ENCODE measurements around the gene FBXW9. TPM values are rescaled to one million over a fixed set of nuclear protein-coding genes. Genes with fewer than 3 reads are reported as not detected.
"Not testable (repeated sequence)": the region's sequence is repeated elsewhere in the genome, so short reads cannot be mapped to it uniquely, and the experiment has no call there.

The FBXW9 gene
- total RNA-seq, 1 experiment from 2014 or later: 15.4 TPM

DNA sequence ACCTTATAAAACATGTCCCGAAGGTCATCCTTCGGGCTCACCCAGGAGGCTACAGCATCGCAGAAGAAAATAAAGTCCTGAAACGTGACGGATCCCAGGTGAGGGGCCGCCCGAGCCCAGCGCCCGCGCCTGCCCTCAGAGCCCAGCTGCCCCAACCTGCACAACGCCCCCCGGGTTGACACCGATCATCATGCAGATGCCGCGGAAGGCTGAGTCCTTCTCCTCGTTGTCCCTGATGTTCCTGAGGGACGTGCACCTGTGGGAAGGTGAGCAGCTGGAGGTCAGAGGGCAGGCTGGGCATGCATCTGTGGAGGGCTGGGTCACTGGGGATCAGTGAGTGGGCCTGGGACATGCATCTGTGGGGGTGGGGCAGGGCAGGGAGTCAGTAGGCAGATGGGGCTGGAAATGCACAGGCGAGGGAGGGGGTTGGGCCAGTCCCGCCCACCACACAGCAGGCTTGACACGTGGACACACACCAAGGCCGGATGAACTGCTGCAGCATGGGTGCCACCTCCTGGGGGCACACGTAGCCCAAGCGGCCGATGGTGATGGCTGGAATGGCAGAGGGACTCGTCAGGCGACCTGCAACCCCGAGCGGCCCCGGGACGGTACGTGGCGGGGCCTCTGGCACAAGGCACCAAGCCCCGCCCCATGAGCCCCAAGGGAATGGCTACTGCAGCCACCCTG, 5.3 kb upstream of the FBXW9 start:
- ChIA-PET CTCF (no interaction called here), POLR2A (ENCODE audit: low non-redundant PET) (interaction anchor here (0.5 kb wide), 1 partner anchor 242 kb away, joined by 14 read pairs; no protein-coding TSS in a partner anchor)
- no TSS peak for BruUV-seq (replicated peaks)
- DNase-seq (ENCODE audit: low spot score): no peak
- H3K36me3 ChIP-seq (ENCODE audit: insufficient read depth, low read length, poor library complexity, severe bottlenecking): peaks cover 74% of the 10 kb centered on the region
- TF ChIP-seq, protein P1, sequence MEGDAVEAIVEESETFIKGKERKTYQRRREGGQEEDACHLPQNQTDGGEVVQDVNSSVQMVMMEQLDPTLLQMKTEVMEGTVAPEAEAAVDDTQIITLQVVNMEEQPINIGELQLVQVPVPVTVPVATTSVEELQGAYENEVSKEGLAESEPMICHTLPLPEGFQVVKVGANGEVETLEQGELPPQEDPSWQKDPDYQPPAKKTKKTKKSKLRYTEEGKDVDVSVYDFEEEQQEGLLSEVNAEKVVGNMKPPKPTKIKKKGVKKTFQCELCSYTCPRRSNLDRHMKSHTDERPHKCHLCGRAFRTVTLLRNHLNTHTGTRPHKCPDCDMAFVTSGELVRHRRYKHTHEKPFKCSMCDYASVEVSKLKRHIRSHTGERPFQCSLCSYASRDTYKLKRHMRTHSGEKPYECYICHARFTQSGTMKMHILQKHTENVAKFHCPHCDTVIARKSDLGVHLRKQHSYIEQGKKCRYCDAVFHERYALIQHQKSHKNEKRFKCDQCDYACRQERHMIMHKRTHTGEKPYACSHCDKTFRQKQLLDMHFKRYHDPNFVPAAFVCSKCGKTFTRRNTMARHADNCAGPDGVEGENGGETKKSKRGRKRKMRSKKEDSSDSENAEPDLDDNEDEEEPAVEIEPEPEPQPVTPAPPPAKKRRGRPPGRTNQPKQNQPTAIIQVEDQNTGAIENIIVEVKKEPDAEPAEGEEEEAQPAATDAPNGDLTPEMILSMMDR (conservative IDR thresholded peaks at IDR 0.05; ENCODE audit: low read depth, low read length): no peak
- H3K27ac ChIP-seq (ENCODE audit: low read depth, low read length, poor library complexity, severe bottlenecking): no peak overlapping the region
- intact Hi-C loops (cut with micrococcal nuclease; ENCODE audit: unreplicated experiment): no loop called here
- peaks cover 5% of the 10 kb centered on the region for H3K4me1 ChIP-seq (ENCODE audit: insufficient read depth, low read length, poor library complexity, severe bottlenecking)
- H3K27me3 ChIP-seq (replicated peaks; ENCODE audit: insufficient read depth, low read depth, low read length, poor library complexity): no peaks in the 10 kb centered on the region
- H3K4me3 ChIP-seq (ENCODE audit: low read depth, low read length, poor library complexity, severe bottlenecking): no peak overlapping the region
- H3K9me3 ChIP-seq (ENCODE audit: low read depth, low read length, poor library complexity, severe bottlenecking): no peaks in the 10 kb centered on the region

DNA sequence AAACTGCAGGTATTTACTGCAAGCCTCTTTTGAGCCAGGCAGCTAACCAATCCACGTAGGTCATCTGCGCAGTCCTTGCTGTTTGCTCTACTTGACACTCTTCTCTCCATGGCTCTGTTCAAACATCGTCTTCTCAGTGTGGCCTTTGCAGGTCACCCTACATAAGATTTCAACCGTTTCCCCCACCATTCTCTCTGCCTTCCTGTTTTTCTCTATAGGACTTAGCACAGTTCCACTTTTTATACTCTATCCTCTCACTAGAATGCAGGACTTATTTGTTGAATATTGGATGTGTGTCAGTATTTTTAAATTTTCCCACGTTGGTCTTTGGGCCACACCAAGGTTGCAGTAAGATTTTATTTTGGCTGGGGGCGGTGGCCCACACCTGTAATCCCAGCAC, 1.7 kb upstream of the FBXW9 start:
- no peak for TF ChIP-seq EZH2 (IDR thresholded peaks at IDR 0.05; ENCODE audit: borderline replicate concordance, low read depth, low read length, poor library complexity, severe bottlenecking)
- TF ChIP-seq, protein P1 (conservative IDR thresholded peaks at IDR 0.05; ENCODE audit: low read depth, low read length): no peak
- Histone ChIP-seq H3K27me3 (replicated peaks; ENCODE audit: insufficient read depth, low read depth, low read length, poor library complexity) (no peaks in the 10 kb centered on the region), H3K4me1 (ENCODE audit: insufficient read depth, low read length, poor library complexity, severe bottlenecking) (peaks cover 11% of the 10 kb centered on the region), H3K9me3 (ENCODE audit: low read depth, low read length, poor library complexity, severe bottlenecking) (no peaks in the 10 kb centered on the region), H3K36me3 (ENCODE audit: insufficient read depth, low read length, poor library complexity, severe bottlenecking) (peaks cover 39% of the 10 kb centered on the region), H3K27ac (ENCODE audit: low read depth, low read length, poor library complexity, severe bottlenecking) (no peak overlapping the region), H3K4me3 (ENCODE audit: low read depth, low read length, poor library complexity, severe bottlenecking) (no peak overlapping the region)
- ChIA-PET CTCF (no interaction called here), POLR2A (ENCODE audit: low non-redundant PET) (no interaction called here)
- no TSS peak for BruUV-seq (replicated peaks)
- intact Hi-C loops (cut with micrococcal nuclease; ENCODE audit: unreplicated experiment): no loop called here
- no peak for DNase-seq (ENCODE audit: low spot score)

DNA sequence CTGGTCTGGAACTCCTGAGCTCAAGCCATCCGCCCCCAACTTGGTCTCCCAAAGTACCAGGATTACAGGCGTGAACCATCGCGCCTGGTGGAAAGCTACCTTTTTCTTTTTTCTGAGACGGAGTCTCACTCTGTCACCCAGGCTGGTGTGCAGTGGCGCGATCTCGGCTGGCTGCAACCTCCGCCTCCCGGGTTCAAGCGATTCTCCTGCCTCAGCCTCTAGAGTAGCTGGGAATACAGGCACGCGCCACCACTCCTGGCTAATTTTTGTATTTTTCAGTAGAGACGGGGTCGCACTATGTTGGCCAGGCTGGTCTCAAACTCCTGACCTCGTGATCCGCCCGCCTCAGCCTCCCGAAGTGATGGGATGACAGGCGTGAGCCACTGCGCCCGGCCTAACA, 994 bp upstream of the FBXW9 start:
- H3K36me3 ChIP-seq (ENCODE audit: insufficient read depth, low read length, poor library complexity, severe bottlenecking): peaks cover 32% of the 10 kb centered on the region
- BruUV-seq (replicated peaks); H3K27me3 ChIP-seq (replicated peaks; ENCODE audit: insufficient read depth, low read depth, low read length, poor library complexity); POLR2A ChIA-PET (ENCODE audit: low non-redundant PET); intact Hi-C loops (cut with micrococcal nuclease; ENCODE audit: unreplicated experiment); H3K27ac ChIP-seq (ENCODE audit: low read depth, low read length, poor library complexity, severe bottlenecking); DNase-seq (ENCODE audit: low spot score); CTCF ChIA-PET; H3K9me3 ChIP-seq (ENCODE audit: low read depth, low read length, poor library complexity, severe bottlenecking): not testable (repeated sequence)
- peaks cover 11% of the 10 kb centered on the region for H3K4me1 ChIP-seq (ENCODE audit: insufficient read depth, low read length, poor library complexity, severe bottlenecking)
- peak overlapping the region; percentile 89 for H3K4me3 ChIP-seq (ENCODE audit: low read depth, low read length, poor library complexity, severe bottlenecking)

DNA sequence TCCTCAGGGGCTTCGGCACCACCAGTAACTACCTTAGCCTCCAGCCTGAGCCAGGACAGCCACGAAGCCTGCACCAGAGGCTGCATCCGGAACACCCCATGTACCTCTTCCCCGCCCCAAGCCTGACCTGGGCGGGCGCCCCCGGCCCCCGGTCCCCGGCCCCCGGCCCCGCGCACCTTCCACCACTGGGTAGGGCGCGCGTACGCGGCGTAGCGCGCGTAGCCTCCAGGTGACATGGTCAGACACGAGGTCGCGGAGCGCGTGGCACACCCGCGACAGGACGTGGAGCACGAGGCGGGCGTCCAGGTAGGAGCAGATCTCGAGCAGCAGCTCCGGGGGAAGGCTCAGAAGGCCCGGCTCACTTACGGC, 450 bp downstream of the FBXW9 start:
- CTCF ChIA-PET: interaction anchor here (0.5 to 1.0 kb wide), 2 partner anchors 65 to 84 kb away, joined by 3 read pairs; no protein-coding TSS in a partner anchor
- Histone ChIP-seq H3K4me3 (ENCODE audit: low read depth, low read length, poor library complexity, severe bottlenecking) (peak overlapping the region; percentile 89), H3K4me1 (ENCODE audit: insufficient read depth, low read length, poor library complexity, severe bottlenecking) (peaks cover 11% of the 10 kb centered on the region), H3K9me3 (ENCODE audit: low read depth, low read length, poor library complexity, severe bottlenecking) (no peaks in the 10 kb centered on the region), H3K27me3 (replicated peaks; ENCODE audit: insufficient read depth, low read depth, low read length, poor library complexity) (no peaks in the 10 kb centered on the region), H3K36me3 (ENCODE audit: insufficient read depth, low read length, poor library complexity, severe bottlenecking) (peaks cover 17% of the 10 kb centered on the region), H3K27ac (ENCODE audit: low read depth, low read length, poor library complexity, severe bottlenecking) (peak overlapping the region; percentile 83)
- DNase-seq (ENCODE audit: low spot score): no peak
- POLR2A ChIA-PET (ENCODE audit: low non-redundant PET): interaction anchor here (0.6 kb wide), 1 partner anchor 1664 kb away, joined by 8 read pairs; no protein-coding TSS in a partner anchor
- BruUV-seq (replicated peaks): no TSS peak
- intact Hi-C loops (cut with micrococcal nuclease; ENCODE audit: unreplicated experiment): no loop called here
- TF ChIP-seq, protein P1 (conservative IDR thresholded peaks at IDR 0.05; ENCODE audit: low read depth, low read length): no peak
- TF ChIP-seq EZH2 (IDR thresholded peaks at IDR 0.05; ENCODE audit: borderline replicate concordance, low read depth, low read length, poor library complexity, severe bottlenecking): no peak
